K562 (cell line): ENCODE measurements around the gene TTC21A. TPM values are rescaled to one million over a fixed set of nuclear protein-coding genes. Genes with fewer than 3 reads are reported as not detected.

Source experiments
- ELF4 ChIP-seq: fragments of 450-650 bp; formaldehyde crosslinking; IDR thresholded peaks from 2 replicates; pipeline ENCODE4 v1.4.0; 2022; ENCODE audit warnings: missing genetic modification characterization
- EP300 ChIP-seq: IDR thresholded peaks from 2 replicates; pipeline ENCODE4 v1.6.1; 2012; ENCODE audit warnings: low read length, improper control_type of control experiment
- HDAC1 ChIP-seq, 2 experiments: fragments of 450-650 bp; IDR thresholded peaks; 2 replicates each; pipeline ENCODE4 v1.6.1; 2016 to 2017; ENCODE audit warnings: inconsistent platforms in 1 of 2, mild to moderate bottlenecking in 1 of 2, moderate library complexity in 1 of 2
- POLR2B ChIP-seq: fragments of 450-650 bp; IDR thresholded peaks from 2 replicates; pipeline ENCODE4 v1.6.1; 2018; ENCODE audit warnings: low read depth; ENCODE audit not compliant: partially characterized antibody
- RBM25 ChIP-seq: fragments of 200-400 bp; formaldehyde crosslinking; IDR thresholded peaks from 2 replicates; pipeline ENCODE4 v1.6.1; 2018; ENCODE audit warnings: low read length, low read depth, moderate library complexity; ENCODE audit not compliant: severe bottlenecking
- RCOR1 ChIP-seq, 2 experiments: IDR thresholded peaks; 2 replicates each; pipeline ENCODE4 v1.6.1; 2012; ENCODE audit warnings: low read depth in 2 of 2, low read length in 2 of 2, borderline replicate concordance in 1 of 2, improper control_type of control experiment in 1 of 2
- SMAD4 ChIP-seq: fragments of 250-450 bp; sonication (Bioruptor Pico); conservative IDR thresholded peaks from 2 replicates; pipeline ENCODE4 v1.8.0; 2021; ENCODE audit warnings: inconsistent platforms, mild to moderate bottlenecking, moderate library complexity
- ZBTB34 ChIP-seq: fragments of 250-450 bp; sonication (Bioruptor Pico); IDR thresholded peaks from 2 replicates; pipeline ENCODE4 v1.8.0; 2021; ENCODE audit warnings: mild to moderate bottlenecking, moderate library complexity
- ZNF318 ChIP-seq, 2 experiments: fragments of 450-650 bp; IDR thresholded peaks; 2 replicates each; pipeline ENCODE4 v1.6.1; 2016; ENCODE audit warnings: mild to moderate bottlenecking in 2 of 2, borderline replicate concordance in 1 of 2, low read depth in 1 of 2, moderate library complexity in 1 of 2
- ZNF639 ChIP-seq, 2 experiments: fragments of 200-800 bp in 1 of 2; sonication (Bioruptor generic) in 1 of 2; sonication (generic) in 1 of 2; formaldehyde crosslinking in 1 of 2; IDR thresholded peaks in 1 of 2; conservative IDR thresholded peaks in 1 of 2; 2 replicates each; pipeline versions ENCODE4 v1.5.0 to v1.6.1; 2016 to 2020; ENCODE audit warnings: missing compliant biosample characterization in 1 of 2, missing genetic modification characterization in 1 of 2, missing genetic modification reagents in 1 of 2
- polyA plus RNA-seq, 8 experiments: library from polyadenylated mRNA; depleted of rRNA in 4 of 8; stranded (reverse) in 5 of 8; unstranded in 3 of 8; fragments of >200 nt; fragmentation: Nextera tagmentation in 2 of 8; fragmentation: Illumina TruSeq in 1 of 8; extraction: Ambion mirVana in 2 of 8; extraction: Trizol in 1 of 8; gene quantifications; 2 replicates each; pipeline versions ENCODE4 v1.2.1 to v1.2.3, GENCODE V29; 2011 to 2014; ENCODE audit warnings: inconsistent platforms in 1 of 8, missing spikeins in 1 of 8
- total RNA-seq, 7 experiments: library from RNA; depleted of rRNA in 6 of 7; stranded (reverse); fragments of >200 nt in 6 of 7; fragmentation: Illumina TruSeq in 2 of 7; extraction: Trizol in 2 of 7; gene quantifications; 2 replicates each; pipeline versions ENCODE4 v1.2.1 to v1.2.3, GENCODE V29; 2011 to 2021; ENCODE audit warnings: low replicate concordance in 1 of 7
- TF ChIP-seq, protein P1 (sequence below): fragments of 450-650 bp; formaldehyde crosslinking; IDR thresholded peaks from 2 replicates; pipeline ENCODE4 v1.4.0; 2022; ENCODE audit warnings: missing genetic modification characterization

TTC21A gene
- total and polyA plus RNA-seq, 9 of the 15 experiments (the other 6 are each of a cell fraction or from before 2014, with no cell fraction given) = 0.22 to 1.4 (median 0.70) TPM

GRCh38 chr3:39146611-39147591 is 39.4 kb downstream of the TTC21A start (continued):
- TF ChIP-seq ZNF639 (CRISPR knock-in tag; conservative IDR thresholded peaks at IDR 0.05 in 1 of 2, IDR thresholded peaks at IDR 0.05 in 1 of 2) = 0 out of 4 replicates have a peak, but pooled peaks of 1 of the 2 experiments have one; percentile 12
- TF ChIP-seq, protein P1, sequence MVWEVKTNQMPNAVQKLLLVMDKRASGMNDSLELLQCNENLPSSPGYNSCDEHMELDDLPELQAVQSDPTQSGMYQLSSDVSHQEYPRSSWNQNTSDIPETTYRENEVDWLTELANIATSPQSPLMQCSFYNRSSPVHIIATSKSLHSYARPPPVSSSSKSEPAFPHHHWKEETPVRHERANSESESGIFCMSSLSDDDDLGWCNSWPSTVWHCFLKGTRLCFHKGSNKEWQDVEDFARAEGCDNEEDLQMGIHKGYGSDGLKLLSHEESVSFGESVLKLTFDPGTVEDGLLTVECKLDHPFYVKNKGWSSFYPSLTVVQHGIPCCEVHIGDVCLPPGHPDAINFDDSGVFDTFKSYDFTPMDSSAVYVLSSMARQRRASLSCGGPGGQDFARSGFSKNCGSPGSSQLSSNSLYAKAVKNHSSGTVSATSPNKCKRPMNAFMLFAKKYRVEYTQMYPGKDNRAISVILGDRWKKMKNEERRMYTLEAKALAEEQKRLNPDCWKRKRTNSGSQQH (CRISPR knock-in tag) = peak; percentile 76; the same call in 1 of the 2 replicates
- TF ChIP-seq ELF4 = peak; percentile 55; the same call in 1 of the 2 replicates
- no peak for TF ChIP-seq RBM25
- TF ChIP-seq HDAC1 (IDR thresholded peaks at IDR 0.05) = peak in 1 of 2 experiments; percentile 70; a peak in 2 of 4 replicates
- TF ChIP-seq ZNF318 (IDR thresholded peaks at IDR 0.05; ENCODE audit: borderline replicate concordance in 1 of 2, low read depth in 1 of 2) = 0 out of 4 replicates have a peak, but pooled peaks of 1 of the 2 experiments have one; percentile 16
- no peak for TF ChIP-seq EP300
- peak; percentile 43 for TF ChIP-seq SMAD4 (CRISPR knock-in tag)
- TF ChIP-seq ZBTB34 = no peak
- no peak for TF ChIP-seq RCOR1 (IDR thresholded peaks at IDR 0.05; ENCODE audit: borderline replicate concordance in 1 of 2, low read depth in 2 of 2, low read length in 2 of 2)
- peak; percentile 62 for TF ChIP-seq POLR2B
